VCaP (cell line): ENCODE data around the gene ACER3.

Experiments
- H3K27ac ChIP-seq: fragments of 450-650 bp; 2 replicates; pipeline ENCODE4 v1.5.1; 2017
- CTCF ChIP-seq: fragments of 450-650 bp; conservative IDR thresholded peaks from 2 replicates; pipeline ENCODE4 v1.5.1; 2017; ENCODE audit warnings: mild to moderate bottlenecking, moderate library complexity

Gene ACER3

GRCh38 chr11:77071671-77072605, 211.2 kb downstream of the ACER3 start:
- peak overlapping the region; percentile 10; the same call in 1 of the 2 replicates for H3K27ac ChIP-seq
- no peak for TF ChIP-seq CTCF

- TF ChIP-seq CTCF, result no peak
- peak overlapping the region; percentile 60; the same call in 1 of the 2 replicates for H3K27ac ChIP-seq
Measured at GRCh38 chr11:77072851-77073327, 212.2 kb downstream of the ACER3 start.

- H3K27ac ChIP-seq, result peak overlapping the region; percentile 60
- no peak for TF ChIP-seq CTCF
Measured at GRCh38 chr11:77073328-77074001, 212.7 kb downstream of the ACER3 start.

GRCh38 chr11:77074205-77074604, 213.5 kb downstream of the ACER3 start:
- no peak for TF ChIP-seq CTCF
- H3K27ac ChIP-seq, result peak overlapping the region; percentile 60

GRCh38 chr11:77074626-77075221, 214.0 kb downstream of the ACER3 start:
- peak overlapping the region; percentile 60; the same call in 1 of the 2 replicates for H3K27ac ChIP-seq
- TF ChIP-seq CTCF, result no peak

- no peak for TF ChIP-seq CTCF
- peak overlapping the region; percentile 60; the same call in 1 of the 2 replicates for H3K27ac ChIP-seq
Measured at GRCh38 chr11:77075425-77075905, 214.7 kb downstream of the ACER3 start.
